GM12878 (cell line): ENCODE measurements around the gene HGS. TPM values are rescaled to one million over a fixed set of nuclear protein-coding genes. Genes with fewer than 3 reads are reported as not detected.

Experiments used
- ATAC-seq: fragments of 200-7000 bp; cut with Tn5 transposase; 3 replicates; pipeline ENCODE4 v1.9.1; 2020; ENCODE audit warnings: mild to moderate bottlenecking, moderate library complexity
- BruUV-seq: library from RNA; stranded (reverse); fragments of 400-500 nt; replicated peaks from 2 replicates; lab custom pipeline; 2021; lab: Mats Ljungman, UMichigan
- CTCF ChIA-PET: fragments of 300-600 bp; sonication (Branson Sonifier 250); formaldehyde crosslinking; extraction: SDS; loops from one replicate; lab custom pipeline; 2021; ENCODE audit warnings: inconsistent platforms; lab: Yijun Ruan, JAX
- POLR2A ChIA-PET: fragments of 350-600 bp; formaldehyde crosslinking; extraction: SDS; loops from one replicate; lab custom pipeline; 2021; ENCODE audit warnings: inconsistent platforms; lab: Charles Lee
- RAD21 ChIA-PET: fragments of 300-600 bp; sonication (Branson Sonifier 250); formaldehyde crosslinking; loops from one replicate; lab custom pipeline; 2023; ENCODE audit warnings: antibody characterized with exemption; ENCODE audit not compliant: unreplicated experiment; lab: Charles Lee
- SMC1A ChIA-PET: fragments of 300-600 bp; sonication (Branson Sonifier 250); formaldehyde crosslinking; loops from one replicate; lab custom pipeline; 2023; ENCODE audit not compliant: unreplicated experiment, uncharacterized antibody; lab: Charles Lee
- DNase-seq: peaks from one replicate; pipeline ENCODE4 v3.0.0-alpha.2; 2011; ENCODE audit warnings: low read depth, low spot score
- FAIRE-seq: peaks from 3 replicates; lab custom pipeline; 2011; peaks lifted over from hg19 to GRCh38; lab: Jason Lieb, UNC
- H2AFZ ChIP-seq: 2 replicates; pipeline ENCODE4 v1.6.0; 2011; ENCODE audit warnings: low read depth, low read length, control low read depth; ENCODE audit not compliant: control insufficient read depth
- H3K27ac ChIP-seq: 2 replicates; pipeline ENCODE4 v1.5.1; 2011; ENCODE audit warnings: control low read depth; ENCODE audit not compliant: control insufficient read depth, insufficient read depth
- H3K27me3 ChIP-seq, 2 experiments: replicated peaks in 1 of 2; 2 replicates each; pipeline versions ENCODE4 v1.6.0 to v1.6.1; 2011; ENCODE audit warnings: low read length in 1 of 2; ENCODE audit not compliant: control insufficient read depth in 2 of 2, insufficient read depth in 2 of 2
- H3K36me3 ChIP-seq, 2 experiments: 2 replicates each; pipeline ENCODE4 v1.5.1; 2011; ENCODE audit warnings: low read length in 1 of 2; ENCODE audit not compliant: control insufficient read depth in 2 of 2, insufficient read depth in 2 of 2
- H3K4me1 ChIP-seq: 2 replicates; pipeline ENCODE4 v1.6.1; 2011; ENCODE audit warnings: mild to moderate bottlenecking, low read length, moderate library complexity, mixed read lengths; ENCODE audit not compliant: control insufficient read depth, insufficient read depth
- H3K4me2 ChIP-seq: 2 replicates; pipeline ENCODE4 v1.6.0; 2011; ENCODE audit warnings: control low read depth; ENCODE audit not compliant: control insufficient read depth, insufficient read depth
- H3K4me3 ChIP-seq: fragments of 200-600 bp; sonication (generic); 2 replicates; pipeline ENCODE4 v1.5.1; 2016
- H3K79me2 ChIP-seq: 2 replicates; pipeline ENCODE4 v1.6.0; 2011; ENCODE audit warnings: low read length; ENCODE audit not compliant: control insufficient read depth, insufficient read depth
- H3K9ac ChIP-seq: 2 replicates; pipeline ENCODE4 v1.8.0; 2011; ENCODE audit warnings: low read length, control low read depth, mixed read lengths; ENCODE audit not compliant: control insufficient read depth, insufficient read depth
- H3K9me3 ChIP-seq: replicated peaks from 3 replicates; pipeline ENCODE4 v1.5.1; 2011; ENCODE audit warnings: mild to moderate bottlenecking, low read length; ENCODE audit not compliant: control insufficient read depth, insufficient read depth
- H4K20me1 ChIP-seq: 2 replicates; pipeline ENCODE4 v1.6.0; 2011; ENCODE audit not compliant: control insufficient read depth, insufficient read depth
- BACH1 ChIP-seq: fragments of 450-650 bp; IDR thresholded peaks from 2 replicates; pipeline ENCODE4 v1.6.1; 2017; ENCODE audit warnings: mild to moderate bottlenecking, borderline replicate concordance
- NBN ChIP-seq: fragments of 450-650 bp; IDR thresholded peaks from 2 replicates; pipeline ENCODE4 v1.6.1; 2016
- RCOR1 ChIP-seq: conservative IDR thresholded peaks from 2 replicates; pipeline ENCODE4 v1.6.1; 2012; ENCODE audit warnings: low read depth, low read length, improper control_type of control experiment
- TARDBP ChIP-seq: IDR thresholded peaks from 2 replicates; pipeline ENCODE4 v1.6.1; 2016; ENCODE audit warnings: borderline replicate concordance
- WGBS: methylation state at CpG from one replicate; pipeline ENCODE4 v1.1.6; 2016; ENCODE audit warnings: low lambda C conversion rate; ENCODE audit not compliant: insufficient replicate concordance, insufficient coverage; ENCODE audit errors: missing lambda C conversion rate; 5-methylcytosine and 5-hydroxymethylcytosine counted together
- in situ Hi-C: fragments of 300-500 bp; cut with MboI; formaldehyde crosslinking; loops from 9 replicates; pipeline ENCODE4 v1.14.3; 2018; ENCODE audit warnings: mixed read lengths
- intact Hi-C: fragments of 100-400 bp; cut with micrococcal nuclease; formaldehyde crosslinking; loops from one replicate; pipeline ENCODE4 v1.14.2; 2022; ENCODE audit not compliant: unreplicated experiment
- polyA plus RNA-seq, 11 experiments: library from polyadenylated mRNA; depleted of rRNA in 4 of 11; unstranded in 6 of 11; stranded (reverse) in 5 of 11; fragments of >200 nt; fragmentation: Nextera tagmentation in 4 of 11; fragmentation: Illumina TruSeq in 1 of 11; extraction: Ambion mirVana in 4 of 11; extraction: Trizol in 1 of 11; gene quantifications; 1 replicate in 1 of 11; 2 replicates in 10 of 11; pipeline versions ENCODE4 v1.2.1 to v1.2.3, GENCODE V29; 2011 to 2016; ENCODE audit warnings: inconsistent platforms in 2 of 11, missing spikeins in 2 of 11, low read depth in 1 of 11
- total RNA-seq, 4 experiments: library from RNA; depleted of rRNA in 3 of 4; stranded (reverse); fragments of >200 nt in 3 of 4; fragmentation: Illumina TruSeq in 1 of 4; extraction: Trizol in 1 of 4; gene quantifications; 2 replicates each; pipeline versions ENCODE4 v1.2.1 to v1.2.3, GENCODE V29; 2013 to 2021
- TF ChIP-seq, protein P1 (sequence below): fragments of 450-650 bp; IDR thresholded peaks from 2 replicates; pipeline ENCODE4 v1.6.1; 2018; ENCODE audit warnings: mild to moderate bottlenecking, low read depth, moderate library complexity; ENCODE audit not compliant: partially characterized antibody
- TF ChIP-seq, protein P2 (sequence below): fragments of 450-650 bp; formaldehyde crosslinking; IDR thresholded peaks from 2 replicates; pipeline ENCODE4 v1.5.0; 2022; ENCODE audit warnings: mild to moderate bottlenecking, missing genetic modification characterization

HGS gene
- total and polyA plus RNA-seq, 10 of the 15 experiments (the other 5 are each of a cell fraction or from before 2014, with no cell fraction given) = 2.2 to 85.6 (median 55.3) TPM

DNA sequence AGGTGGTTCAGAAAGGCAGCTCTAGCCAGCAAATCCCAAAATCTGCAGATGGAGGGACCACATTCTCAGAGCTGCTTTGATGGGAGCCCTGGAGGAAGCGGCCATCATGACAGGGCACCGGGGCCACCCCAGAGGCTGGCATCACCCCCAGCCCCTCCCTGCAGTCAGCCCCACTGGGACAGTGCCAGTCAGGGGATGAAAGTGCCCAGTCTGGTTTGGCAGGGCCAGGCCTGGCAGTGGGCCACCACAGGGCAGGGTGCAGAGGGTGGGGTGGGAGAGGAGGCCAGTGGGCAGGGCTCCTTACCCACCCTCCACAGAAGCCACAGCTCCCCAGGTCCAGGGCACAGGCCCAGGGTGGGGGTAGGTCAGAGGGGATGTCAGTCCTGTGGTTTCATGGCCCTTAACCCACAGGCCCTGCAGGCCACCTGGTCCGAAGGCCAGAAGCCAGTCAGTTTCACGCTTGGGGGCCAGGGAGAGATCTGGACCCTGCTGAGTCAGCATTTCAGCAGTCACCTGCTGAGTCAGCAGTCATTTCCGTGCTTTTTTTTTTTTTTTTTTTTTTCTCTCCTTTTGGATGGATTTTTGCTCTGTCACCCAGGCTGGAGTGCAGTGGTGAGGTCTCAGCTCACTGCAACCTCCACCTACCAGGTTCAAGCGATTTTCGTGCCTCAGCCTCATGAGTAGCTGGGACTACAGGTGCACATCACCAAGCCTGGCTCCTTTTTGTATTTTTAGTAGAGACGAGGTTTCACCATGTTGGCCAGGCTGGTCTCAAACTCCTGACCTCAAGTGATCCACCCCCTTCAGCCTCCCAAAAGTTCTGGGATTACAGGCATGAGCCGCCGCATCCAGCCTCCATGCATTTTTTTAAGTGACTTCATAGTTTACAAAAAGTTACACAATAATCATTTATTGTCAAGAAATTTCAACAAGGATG, 38.6 kb downstream of the HGS start:
- WGBS = 53% methylated on average over 9 of the region's 10 CpGs
- intact Hi-C loops (no loop called here), in situ Hi-C loops (no loop called here)
- no peak for TF ChIP-seq NBN
- TF ChIP-seq RCOR1 = no peak
- no peak for TF ChIP-seq TARDBP
- TF ChIP-seq, protein P1, sequence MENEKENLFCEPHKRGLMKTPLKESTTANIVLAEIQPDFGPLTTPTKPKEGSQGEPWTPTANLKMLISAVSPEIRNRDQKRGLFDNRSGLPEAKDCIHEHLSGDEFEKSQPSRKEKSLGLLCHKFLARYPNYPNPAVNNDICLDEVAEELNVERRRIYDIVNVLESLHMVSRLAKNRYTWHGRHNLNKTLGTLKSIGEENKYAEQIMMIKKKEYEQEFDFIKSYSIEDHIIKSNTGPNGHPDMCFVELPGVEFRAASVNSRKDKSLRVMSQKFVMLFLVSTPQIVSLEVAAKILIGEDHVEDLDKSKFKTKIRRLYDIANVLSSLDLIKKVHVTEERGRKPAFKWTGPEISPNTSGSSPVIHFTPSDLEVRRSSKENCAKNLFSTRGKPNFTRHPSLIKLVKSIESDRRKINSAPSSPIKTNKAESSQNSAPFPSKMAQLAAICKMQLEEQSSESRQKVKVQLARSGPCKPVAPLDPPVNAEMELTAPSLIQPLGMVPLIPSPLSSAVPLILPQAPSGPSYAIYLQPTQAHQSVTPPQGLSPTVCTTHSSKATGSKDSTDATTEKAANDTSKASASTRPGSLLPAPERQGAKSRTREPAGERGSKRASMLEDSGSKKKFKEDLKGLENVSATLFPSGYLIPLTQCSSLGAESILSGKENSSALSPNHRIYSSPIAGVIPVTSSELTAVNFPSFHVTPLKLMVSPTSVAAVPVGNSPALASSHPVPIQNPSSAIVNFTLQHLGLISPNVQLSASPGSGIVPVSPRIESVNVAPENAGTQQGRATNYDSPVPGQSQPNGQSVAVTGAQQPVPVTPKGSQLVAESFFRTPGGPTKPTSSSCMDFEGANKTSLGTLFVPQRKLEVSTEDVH = no peak
- TF ChIP-seq BACH1 = peak; percentile 52; the same call in 1 of the 2 replicates
- TF ChIP-seq, protein P2, sequence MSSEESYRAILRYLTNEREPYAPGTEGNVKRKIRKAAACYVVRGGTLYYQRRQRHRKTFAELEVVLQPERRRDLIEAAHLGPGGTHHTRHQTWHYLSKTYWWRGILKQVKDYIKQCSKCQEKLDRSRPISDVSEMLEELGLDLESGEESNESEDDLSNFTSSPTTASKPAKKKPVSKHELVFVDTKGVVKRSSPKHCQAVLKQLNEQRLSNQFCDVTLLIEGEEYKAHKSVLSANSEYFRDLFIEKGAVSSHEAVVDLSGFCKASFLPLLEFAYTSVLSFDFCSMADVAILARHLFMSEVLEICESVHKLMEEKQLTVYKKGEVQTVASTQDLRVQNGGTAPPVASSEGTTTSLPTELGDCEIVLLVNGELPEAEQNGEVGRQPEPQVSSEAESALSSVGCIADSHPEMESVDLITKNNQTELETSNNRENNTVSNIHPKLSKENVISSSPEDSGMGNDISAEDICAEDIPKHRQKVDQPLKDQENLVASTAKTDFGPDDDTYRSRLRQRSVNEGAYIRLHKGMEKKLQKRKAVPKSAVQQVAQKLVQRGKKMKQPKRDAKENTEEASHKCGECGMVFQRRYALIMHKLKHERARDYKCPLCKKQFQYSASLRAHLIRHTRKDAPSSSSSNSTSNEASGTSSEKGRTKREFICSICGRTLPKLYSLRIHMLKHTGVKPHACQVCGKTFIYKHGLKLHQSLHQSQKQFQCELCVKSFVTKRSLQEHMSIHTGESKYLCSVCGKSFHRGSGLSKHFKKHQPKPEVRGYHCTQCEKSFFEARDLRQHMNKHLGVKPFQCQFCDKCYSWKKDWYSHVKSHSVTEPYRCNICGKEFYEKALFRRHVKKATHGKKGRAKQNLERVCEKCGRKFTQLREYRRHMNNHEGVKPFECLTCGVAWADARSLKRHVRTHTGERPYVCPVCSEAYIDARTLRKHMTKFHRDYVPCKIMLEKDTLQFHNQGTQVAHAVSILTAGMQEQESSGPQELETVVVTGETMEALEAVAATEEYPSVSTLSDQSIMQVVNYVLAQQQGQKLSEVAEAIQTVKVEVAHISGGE (CRISPR knock-in tag) = no peak
- DNase-seq (no peak), ATAC-seq (no peak), FAIRE-seq (no peak)
- no peaks in the 10 kb centered on the region for H3K27me3 ChIP-seq
- H3K4me1 ChIP-seq = no peaks in the 10 kb centered on the region; the same call in 1 of the 2 replicates
- ChIA-PET POLR2A (interaction anchor here (0.6 to 1.2 kb wide), 2 partner anchors 13 to 16 kb away, joined by 3 to 7 read pairs; no protein-coding TSS in a partner anchor), CTCF (interaction anchor here (0.6 to 1.4 kb wide), 2 partner anchors 13 to 84 kb away, joined by 3 read pairs; no protein-coding TSS in a partner anchor), RAD21 (no interaction called here), SMC1A (interaction anchor here (1.6 kb wide), 1 partner anchor 13 kb away, joined by 4 read pairs; no protein-coding TSS in a partner anchor)
- H3K9me3 ChIP-seq = no peaks in the 10 kb centered on the region
- H3K9ac ChIP-seq = no peak overlapping the region
- H2AFZ ChIP-seq = no peak overlapping the region
- H3K79me2 ChIP-seq = no peaks in the 10 kb centered on the region
- H3K36me3 ChIP-seq = peaks cover 0 to 2% of the 10 kb centered on the region in 2 experiments; a peak in 2 of 4 replicates
- no peak overlapping the region for H3K27ac ChIP-seq
- H4K20me1 ChIP-seq = no peaks in the 10 kb centered on the region
- no peak overlapping the region for H3K4me2 ChIP-seq
- BruUV-seq = no TSS peak
- no peak overlapping the region for H3K4me3 ChIP-seq
